ENCODE results near the gene RAB27A. TPM values are rescaled to one million over a fixed set of nuclear protein-coding genes. Genes with fewer than 3 reads are reported as not detected.

RAB27A gene
- total and polyA plus RNA-seq, 9 donors: 5.1 to 11.8 (median 7.1) TPM

GRCh38 chr15:55197719-55198118 lies 91.9 kb downstream of the RAB27A start:
- WGBS (ENCODE audit: insufficient coverage): no CpG with 5 or more reads among the region's 4 CpGs
- H3K4me3 ChIP-seq (ENCODE audit: low read length): peak overlapping the region; percentile 96
- H3K36me3 ChIP-seq (ENCODE audit: control insufficient read depth, insufficient read depth, low read length): no peaks in the 10 kb centered on the region
- no peaks in the 10 kb centered on the region for H3K9me3 ChIP-seq (replicated peaks; ENCODE audit: control insufficient read depth, low read depth, low read length)
- H3K27me3 ChIP-seq (ENCODE audit: control insufficient read depth, insufficient read depth, low read length): no peaks in the 10 kb centered on the region
- no peak overlapping the region for H3K27ac ChIP-seq (ENCODE audit: low read length)
- H3K4me1 ChIP-seq (ENCODE audit: control insufficient read depth, insufficient read depth, low read length): peaks cover 3% of the 10 kb centered on the region
- DNase-seq: no peak

GRCh38 chr15:55197362-55197705 lies 92.3 kb downstream of the RAB27A start:
- peak overlapping the region; percentile 96 for H3K4me3 ChIP-seq (ENCODE audit: low read length)
- DNase-seq: no peak
- H3K27me3 ChIP-seq (ENCODE audit: control insufficient read depth, insufficient read depth, low read length): no peaks in the 10 kb centered on the region
- WGBS (ENCODE audit: insufficient coverage): no CpG with 5 or more reads among the region's 10 CpGs
- no peaks in the 10 kb centered on the region for H3K9me3 ChIP-seq (replicated peaks; ENCODE audit: control insufficient read depth, low read depth, low read length)
- H3K4me1 ChIP-seq (ENCODE audit: control insufficient read depth, insufficient read depth, low read length): peaks cover 3% of the 10 kb centered on the region
- no peaks in the 10 kb centered on the region for H3K36me3 ChIP-seq (ENCODE audit: control insufficient read depth, insufficient read depth, low read length)
- peak overlapping the region; percentile 95 for H3K27ac ChIP-seq (ENCODE audit: low read length)

- no peaks in the 10 kb centered on the region for H3K9me3 ChIP-seq (replicated peaks; ENCODE audit: control insufficient read depth, low read depth, low read length)
- 0% methylated on average over 54 of the region's 62 CpGs for WGBS (ENCODE audit: insufficient coverage)
- H3K27me3 ChIP-seq (ENCODE audit: control insufficient read depth, insufficient read depth, low read length): no peaks in the 10 kb centered on the region
- H3K27ac ChIP-seq (ENCODE audit: low read length): peak within 1 kb of the TSS; percentile 95
- peaks cover 3% of the 10 kb centered on the region for H3K4me1 ChIP-seq (ENCODE audit: control insufficient read depth, insufficient read depth, low read length)
- peak; percentile 100 for DNase-seq
- peaks cover 5% of the 10 kb centered on the region for H3K36me3 ChIP-seq (ENCODE audit: control insufficient read depth, insufficient read depth, low read length)
- peak within 1 kb of the TSS; percentile 96 for H3K4me3 ChIP-seq (ENCODE audit: low read length)
These were observed 92.9 kb downstream of the RAB27A start, which contains the start of gene RSL24D1 for GRCh38 chr15:55196458-55197361. Gene RSL24D1, minus strand, starts transcription at chr15:55196941. Its CDS starts 51 bp downstream, at chr15:55196890.

GRCh38 chr15:55195996-55196395 lies 93.6 kb downstream of the RAB27A start:
- Histone ChIP-seq H3K27ac (ENCODE audit: low read length) (peak overlapping the region; percentile 95), H3K27me3 (ENCODE audit: control insufficient read depth, insufficient read depth, low read length) (no peaks in the 10 kb centered on the region), H3K36me3 (ENCODE audit: control insufficient read depth, insufficient read depth, low read length) (peaks cover 6% of the 10 kb centered on the region), H3K9me3 (replicated peaks; ENCODE audit: control insufficient read depth, low read depth, low read length) (no peaks in the 10 kb centered on the region), H3K4me3 (ENCODE audit: low read length) (peak overlapping the region; percentile 96), H3K4me1 (ENCODE audit: control insufficient read depth, insufficient read depth, low read length) (peaks cover 3% of the 10 kb centered on the region)
- under 1% methylated on average over 6 of the region's 9 CpGs for WGBS (ENCODE audit: insufficient coverage)
- DNase-seq: no peak

GRCh38 chr15:55194256-55194655 lies 95.4 kb downstream of the RAB27A start:
- Histone ChIP-seq H3K36me3 (ENCODE audit: control insufficient read depth, insufficient read depth, low read length) (peaks cover 12% of the 10 kb centered on the region), H3K27ac (ENCODE audit: low read length) (no peak overlapping the region), H3K4me3 (ENCODE audit: low read length) (no peak overlapping the region), H3K27me3 (ENCODE audit: control insufficient read depth, insufficient read depth, low read length) (no peaks in the 10 kb centered on the region), H3K4me1 (ENCODE audit: control insufficient read depth, insufficient read depth, low read length) (peaks cover 3% of the 10 kb centered on the region), H3K9me3 (replicated peaks; ENCODE audit: control insufficient read depth, low read depth, low read length) (no peaks in the 10 kb centered on the region)
- no peak for DNase-seq

GRCh38 chr15:55186331-55186730 lies 103.3 kb downstream of the RAB27A start:
- no peak for DNase-seq
- no CpG with 5 or more reads among the region's 1 CpG for WGBS (ENCODE audit: insufficient coverage)
- Histone ChIP-seq H3K9me3 (replicated peaks; ENCODE audit: control insufficient read depth, low read depth, low read length) (no peaks in the 10 kb centered on the region), H3K4me3 (ENCODE audit: low read length) (no peak overlapping the region), H3K27me3 (ENCODE audit: control insufficient read depth, insufficient read depth, low read length) (no peaks in the 10 kb centered on the region), H3K4me1 (ENCODE audit: control insufficient read depth, insufficient read depth, low read length) (no peaks in the 10 kb centered on the region), H3K27ac (ENCODE audit: low read length) (no peak overlapping the region), H3K36me3 (ENCODE audit: control insufficient read depth, insufficient read depth, low read length) (peaks cover 17% of the 10 kb centered on the region)

- H3K9me3 ChIP-seq (replicated peaks; ENCODE audit: control insufficient read depth, low read depth, low read length): no peaks in the 10 kb centered on the region
- no CpG with 5 or more reads among the region's 2 CpGs for WGBS (ENCODE audit: insufficient coverage)
- peaks cover 14% of the 10 kb centered on the region for H3K36me3 ChIP-seq (ENCODE audit: control insufficient read depth, insufficient read depth, low read length)
- H3K4me3 ChIP-seq (ENCODE audit: low read length): no peak overlapping the region
- H3K27ac ChIP-seq (ENCODE audit: low read length): no peak overlapping the region
- no peaks in the 10 kb centered on the region for H3K27me3 ChIP-seq (ENCODE audit: control insufficient read depth, insufficient read depth, low read length)
- no peaks in the 10 kb centered on the region for H3K4me1 ChIP-seq (ENCODE audit: control insufficient read depth, insufficient read depth, low read length)
- no peak for DNase-seq
These were observed 105.9 kb downstream of the RAB27A start for GRCh38 chr15:55183679-55184078.

- DNase-seq: no peak
- H3K9me3 ChIP-seq (replicated peaks; ENCODE audit: control insufficient read depth, low read depth, low read length): no peaks in the 10 kb centered on the region
- H3K4me3 ChIP-seq (ENCODE audit: low read length): no peak overlapping the region
- H3K4me1 ChIP-seq (ENCODE audit: control insufficient read depth, insufficient read depth, low read length): no peaks in the 10 kb centered on the region
- no peak overlapping the region for H3K27ac ChIP-seq (ENCODE audit: low read length)
- peaks cover 11% of the 10 kb centered on the region for H3K36me3 ChIP-seq (ENCODE audit: control insufficient read depth, insufficient read depth, low read length)
- H3K27me3 ChIP-seq (ENCODE audit: control insufficient read depth, insufficient read depth, low read length): no peaks in the 10 kb centered on the region
These were observed 110.5 kb downstream of the RAB27A start for GRCh38 chr15:55179141-55179540.

- no peaks in the 10 kb centered on the region for H3K9me3 ChIP-seq (replicated peaks; ENCODE audit: control insufficient read depth, low read depth, low read length)
- DNase-seq: no peak
- no peak overlapping the region for H3K4me3 ChIP-seq (ENCODE audit: low read length)
- H3K27ac ChIP-seq (ENCODE audit: low read length): no peak overlapping the region
- no peaks in the 10 kb centered on the region for H3K27me3 ChIP-seq (ENCODE audit: control insufficient read depth, insufficient read depth, low read length)
- no peaks in the 10 kb centered on the region for H3K36me3 ChIP-seq (ENCODE audit: control insufficient read depth, insufficient read depth, low read length)
- WGBS (ENCODE audit: insufficient coverage): no CpG with 5 or more reads among the region's 4 CpGs
- H3K4me1 ChIP-seq (ENCODE audit: control insufficient read depth, insufficient read depth, low read length): no peaks in the 10 kb centered on the region
These were observed 119.3 kb downstream of the RAB27A start for GRCh38 chr15:55170361-55170760.

GRCh38 chr15:55168350-55168974 lies 121.2 kb downstream of the RAB27A start:
- H3K9me3 ChIP-seq (replicated peaks; ENCODE audit: control insufficient read depth, low read depth, low read length): no peaks in the 10 kb centered on the region
- H3K36me3 ChIP-seq (ENCODE audit: control insufficient read depth, insufficient read depth, low read length): no peaks in the 10 kb centered on the region
- WGBS (ENCODE audit: insufficient coverage): 72% methylated on average over 11 of the region's 11 CpGs
- DNase-seq: peak; percentile 73
- no peak overlapping the region for H3K27ac ChIP-seq (ENCODE audit: low read length)
- no peak overlapping the region for H3K4me3 ChIP-seq (ENCODE audit: low read length)
- H3K4me1 ChIP-seq (ENCODE audit: control insufficient read depth, insufficient read depth, low read length): no peaks in the 10 kb centered on the region
- no peaks in the 10 kb centered on the region for H3K27me3 ChIP-seq (ENCODE audit: control insufficient read depth, insufficient read depth, low read length)

Data from muscle of leg (tissue), 11 donors.